ENCODE measurements around the gene RPS18. TPM values are rescaled to one million over a fixed set of nuclear protein-coding genes. Genes with fewer than 3 reads are reported as not detected.

Gene RPS18
- total and polyA plus RNA-seq, 9 of the 15 experiments (the other 6 are each of a cell fraction or from before 2014, with no cell fraction given): 5,023 to 17,516 (median 8,131) TPM

DNA sequence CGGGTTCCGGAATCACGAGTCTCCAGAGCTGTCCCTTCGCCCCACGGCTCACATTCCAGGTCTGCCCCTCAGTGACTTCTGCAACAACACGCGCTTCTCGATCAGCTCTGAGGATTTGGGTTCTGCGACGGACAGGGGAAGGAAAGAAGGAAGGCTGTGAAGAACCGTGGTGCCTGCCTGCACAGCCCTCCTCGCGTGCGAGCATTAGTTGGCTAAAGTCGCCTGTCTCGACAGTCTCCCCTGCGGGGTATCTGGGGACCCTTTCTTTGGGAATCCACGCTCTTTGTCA is 23.3 kb upstream of the RPS18 start (continued):
- 0 out of 2 replicates have a peak, but pooled peaks have one; percentile 4 for TF ChIP-seq ZHX1 (conservative IDR thresholded peaks at IDR 0.05; ENCODE audit: low read length)
- 0 out of 2 replicates have a peak, but pooled peaks have one; percentile 5 for TF ChIP-seq SUPT5H (IDR thresholded peaks at IDR 0.05)
- TF ChIP-seq ZNF589 (CRISPR knock-in tag; IDR thresholded peaks at IDR 0.05; ENCODE audit: low read depth): no peak
- peak; percentile 9 for TF ChIP-seq FIP1L1 (IDR thresholded peaks at IDR 0.05; ENCODE audit: low read depth, low read length, poor library complexity, severe bottlenecking)
- no peak for TF ChIP-seq SIN3A (IDR thresholded peaks at IDR 0.05; ENCODE audit: borderline replicate concordance in 2 of 2, control insufficient read depth in 1 of 2, low read depth in 2 of 2, low read length in 2 of 2)
- TF ChIP-seq ZC3H11A (IDR thresholded peaks at IDR 0.05; ENCODE audit: low read depth, low read length): no peak
- TF ChIP-seq LCOR (CRISPR knock-in tag; IDR thresholded peaks at IDR 0.05): no peak; the same call in 1 of the 2 replicates
- TF ChIP-seq, protein P1, sequence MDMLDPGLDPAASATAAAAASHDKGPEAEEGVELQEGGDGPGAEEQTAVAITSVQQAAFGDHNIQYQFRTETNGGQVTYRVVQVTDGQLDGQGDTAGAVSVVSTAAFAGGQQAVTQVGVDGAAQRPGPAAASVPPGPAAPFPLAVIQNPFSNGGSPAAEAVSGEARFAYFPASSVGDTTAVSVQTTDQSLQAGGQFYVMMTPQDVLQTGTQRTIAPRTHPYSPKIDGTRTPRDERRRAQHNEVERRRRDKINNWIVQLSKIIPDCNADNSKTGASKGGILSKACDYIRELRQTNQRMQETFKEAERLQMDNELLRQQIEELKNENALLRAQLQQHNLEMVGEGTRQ (CRISPR knock-in tag; IDR thresholded peaks at IDR 0.05): no peak
- no peak for TF ChIP-seq FOXP1 (CRISPR knock-in tag; IDR thresholded peaks at IDR 0.05)
- no peak for TF ChIP-seq ILF3 (IDR thresholded peaks at IDR 0.05; ENCODE audit: borderline replicate concordance)
- TF ChIP-seq ZNF740 (CRISPR knock-in tag; IDR thresholded peaks at IDR 0.05): peak; percentile 9; the same call in 1 of the 2 replicates
- no peak for TF ChIP-seq ZNF740 (tag; IDR thresholded peaks at IDR 0.05)
- TF ChIP-seq RNF219 (CRISPR knock-in tag; IDR thresholded peaks at IDR 0.05): no peak

Data from K562 (cell line).